IPS-NIHi11 (cell line): ENCODE data around the gene HCRTR1.
A peak's percentile ranks its signal among the peaks of the same experiment; 100 is the strongest.

Experiments
- DNase-seq: peaks from one replicate; pipeline ENCODE4 v3.0.0; 2012; ENCODE audit warnings: mixed read lengths, low spot score

The HCRTR1 gene

GRCh38 chr1:31598980-31599379 is 18.5 kb upstream of the HCRTR1 start:
- DNase-seq: no peak

- no peak for DNase-seq
Observed at GRCh38 chr1:31600641-31601040, 16.8 kb upstream of the HCRTR1 start.

GRCh38 chr1:31602081-31602480 is 15.4 kb upstream of the HCRTR1 start:
- no peak for DNase-seq

- no peak for DNase-seq
Observed at GRCh38 chr1:31605908-31606427, 11.5 kb upstream of the HCRTR1 start.

GRCh38 chr1:31607360-31607759 is 10.1 kb upstream of the HCRTR1 start:
- DNase-seq: no peak

- DNase-seq: no peak
Observed at GRCh38 chr1:31609514-31610118, 7.9 kb upstream of the HCRTR1 start.

GRCh38 chr1:31614414-31615005 is 3.0 kb upstream of the HCRTR1 start:
- DNase-seq: no peak

- DNase-seq: no peak
Observed at GRCh38 chr1:31615414-31615813, 2.1 kb upstream of the HCRTR1 start.

- DNase-seq: no peak
Observed at GRCh38 chr1:31615939-31616338, 1.6 kb upstream of the HCRTR1 start.

GRCh38 chr1:31617916-31618746 is 642 bp downstream of the HCRTR1 start:
- DNase-seq: peak; percentile 92

GRCh38 chr1:31618916-31619846 is 1.7 kb downstream of the HCRTR1 start:
- no peak for DNase-seq

GRCh38 chr1:31620631-31621497 is 3.4 kb downstream of the HCRTR1 start:
- no peak for DNase-seq

GRCh38 chr1:31621498-31621820 is 4.0 kb downstream of the HCRTR1 start:
- DNase-seq: no peak

- DNase-seq: no peak
Observed at GRCh38 chr1:31621847-31622730, 4.6 kb downstream of the HCRTR1 start.

- no peak for DNase-seq
Observed at GRCh38 chr1:31623365-31623764, 5.9 kb downstream of the HCRTR1 start.

- no peak for DNase-seq
Observed at GRCh38 chr1:31624309-31624708, 6.8 kb downstream of the HCRTR1 start.

GRCh38 chr1:31624731-31625514 is 7.4 kb downstream of the HCRTR1 start:
- DNase-seq: no peak

GRCh38 chr1:31625561-31626222 is 8.2 kb downstream of the HCRTR1 start:
- no peak for DNase-seq
